ENCODE measurements around the gene LPP.

The LPP gene

DNA sequence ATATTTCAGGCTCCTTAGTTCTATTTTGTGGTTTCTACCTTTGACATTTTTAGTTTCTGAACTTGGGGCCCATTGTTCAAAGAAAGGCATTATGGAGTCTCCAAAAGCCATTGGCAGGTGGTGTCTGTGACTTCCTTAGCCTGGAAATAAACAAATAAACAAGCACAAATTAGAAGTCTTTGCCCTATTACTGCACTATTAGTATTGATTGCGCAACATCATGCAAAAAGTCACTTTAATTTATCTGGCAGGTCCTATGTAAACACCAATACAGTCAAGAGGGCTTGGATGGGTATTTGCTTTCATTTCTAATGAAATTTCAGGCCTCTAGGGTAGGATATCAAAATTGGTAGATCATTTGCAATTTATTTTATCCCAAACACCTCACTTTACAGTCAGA, 85.6 kb downstream of the LPP start:
- ATAC-seq (ENCODE audit: insufficient read depth, low read depth) (no peak), DNase-seq (no peak)
- Histone ChIP-seq H4K20me1 (ENCODE audit: insufficient read depth, low read length) (no peaks in the 10 kb centered on the region), H3K9me3 (ENCODE audit: insufficient read depth, low read length, severe bottlenecking) (no peaks in the 10 kb centered on the region), H3K27ac (ENCODE audit: low read length) (no peak overlapping the region), H3K9ac (ENCODE audit: low read depth, low read length) (no peak overlapping the region), H3K27me3 (ENCODE audit: insufficient read depth, low read length, poor library complexity) (no peaks in the 10 kb centered on the region), H3K4me1 (ENCODE audit: insufficient read depth, low read length) (no peaks in the 10 kb centered on the region), H3K79me2 (ENCODE audit: insufficient read depth, low read length) (peaks cover 8% of the 10 kb centered on the region; the same call in 1 of the 2 replicates), H3K4me2 (ENCODE audit: insufficient read depth, low read length) (no peak overlapping the region), H2AFZ (ENCODE audit: low read depth, low read length) (no peak overlapping the region), H3K36me3 (ENCODE audit: insufficient read depth, low read length) (no peaks in the 10 kb centered on the region), H3K4me3 (ENCODE audit: low read depth in 1 of 2, low read length in 2 of 2) (no peak overlapping the region)
- TF ChIP-seq EZH2 (IDR thresholded peaks at IDR 0.05; ENCODE audit: borderline replicate concordance, low read depth, low read length, severe bottlenecking): no peak
- TF ChIP-seq, protein P1, sequence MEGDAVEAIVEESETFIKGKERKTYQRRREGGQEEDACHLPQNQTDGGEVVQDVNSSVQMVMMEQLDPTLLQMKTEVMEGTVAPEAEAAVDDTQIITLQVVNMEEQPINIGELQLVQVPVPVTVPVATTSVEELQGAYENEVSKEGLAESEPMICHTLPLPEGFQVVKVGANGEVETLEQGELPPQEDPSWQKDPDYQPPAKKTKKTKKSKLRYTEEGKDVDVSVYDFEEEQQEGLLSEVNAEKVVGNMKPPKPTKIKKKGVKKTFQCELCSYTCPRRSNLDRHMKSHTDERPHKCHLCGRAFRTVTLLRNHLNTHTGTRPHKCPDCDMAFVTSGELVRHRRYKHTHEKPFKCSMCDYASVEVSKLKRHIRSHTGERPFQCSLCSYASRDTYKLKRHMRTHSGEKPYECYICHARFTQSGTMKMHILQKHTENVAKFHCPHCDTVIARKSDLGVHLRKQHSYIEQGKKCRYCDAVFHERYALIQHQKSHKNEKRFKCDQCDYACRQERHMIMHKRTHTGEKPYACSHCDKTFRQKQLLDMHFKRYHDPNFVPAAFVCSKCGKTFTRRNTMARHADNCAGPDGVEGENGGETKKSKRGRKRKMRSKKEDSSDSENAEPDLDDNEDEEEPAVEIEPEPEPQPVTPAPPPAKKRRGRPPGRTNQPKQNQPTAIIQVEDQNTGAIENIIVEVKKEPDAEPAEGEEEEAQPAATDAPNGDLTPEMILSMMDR (IDR thresholded peaks at IDR 0.05; ENCODE audit: borderline replicate concordance, extremely low read depth, low read length, poor library complexity, severe bottlenecking): no peak

- Histone ChIP-seq H3K4me1 (ENCODE audit: insufficient read depth, low read length) (no peaks in the 10 kb centered on the region), H3K36me3 (ENCODE audit: insufficient read depth, low read length) (no peaks in the 10 kb centered on the region), H3K4me3 (ENCODE audit: low read depth in 1 of 2, low read length in 2 of 2) (no peak overlapping the region), H3K9ac (ENCODE audit: low read depth, low read length) (no peak overlapping the region), H3K9me3 (ENCODE audit: insufficient read depth, low read length, severe bottlenecking) (no peaks in the 10 kb centered on the region), H2AFZ (ENCODE audit: low read depth, low read length) (no peak overlapping the region), H3K79me2 (ENCODE audit: insufficient read depth, low read length) (peaks cover 4% of the 10 kb centered on the region; the same call in 1 of the 2 replicates), H3K4me2 (ENCODE audit: insufficient read depth, low read length) (no peak overlapping the region), H4K20me1 (ENCODE audit: insufficient read depth, low read length) (no peaks in the 10 kb centered on the region), H3K27me3 (ENCODE audit: insufficient read depth, low read length, poor library complexity) (no peaks in the 10 kb centered on the region), H3K27ac (ENCODE audit: low read length) (no peak overlapping the region)
- no peak for TF ChIP-seq EZH2 (IDR thresholded peaks at IDR 0.05; ENCODE audit: borderline replicate concordance, low read depth, low read length, severe bottlenecking)
- TF ChIP-seq, protein P1 (IDR thresholded peaks at IDR 0.05; ENCODE audit: borderline replicate concordance, extremely low read depth, low read length, poor library complexity, severe bottlenecking): no peak
- no peak for ATAC-seq (ENCODE audit: insufficient read depth, low read depth)
- no peak for DNase-seq
Measured at GRCh38 chr3:188240189-188240981, 86.4 kb downstream of the LPP start.

DNA sequence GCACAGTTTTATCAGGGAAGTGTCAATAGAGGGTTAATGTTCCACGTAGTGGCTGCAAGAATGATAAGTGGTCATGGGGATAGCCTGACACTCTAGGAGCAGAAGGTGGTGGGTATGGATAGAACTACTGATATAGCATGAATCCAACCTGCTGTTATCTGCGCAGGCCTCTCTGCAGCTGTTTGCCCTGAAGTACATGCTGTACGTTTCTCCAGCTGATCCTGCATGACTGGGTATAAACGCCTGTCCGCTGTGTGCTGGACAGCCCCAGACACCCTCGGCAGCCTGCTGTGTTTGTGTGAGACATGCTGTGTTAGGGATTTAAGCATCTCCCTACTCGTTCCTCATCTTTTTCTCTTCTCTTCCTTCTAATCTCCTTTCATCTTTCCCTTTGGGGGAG, 87.1 kb downstream of the LPP start:
- no peak overlapping the region for H3K4me2 ChIP-seq (ENCODE audit: insufficient read depth, low read length)
- no peaks in the 10 kb centered on the region for H3K9me3 ChIP-seq (ENCODE audit: insufficient read depth, low read length, severe bottlenecking)
- H3K27me3 ChIP-seq (ENCODE audit: insufficient read depth, low read length, poor library complexity): no peaks in the 10 kb centered on the region
- no peak overlapping the region for H2AFZ ChIP-seq (ENCODE audit: low read depth, low read length)
- H3K4me3 ChIP-seq (ENCODE audit: low read depth in 1 of 2, low read length in 2 of 2): no peak overlapping the region
- ATAC-seq (ENCODE audit: insufficient read depth, low read depth) (no peak), DNase-seq (no peak)
- peaks cover 3% of the 10 kb centered on the region; the same call in 1 of the 2 replicates for H3K79me2 ChIP-seq (ENCODE audit: insufficient read depth, low read length)
- no peak overlapping the region for H3K27ac ChIP-seq (ENCODE audit: low read length)
- H3K4me1 ChIP-seq (ENCODE audit: insufficient read depth, low read length): no peaks in the 10 kb centered on the region
- TF ChIP-seq EZH2 (IDR thresholded peaks at IDR 0.05; ENCODE audit: borderline replicate concordance, low read depth, low read length, severe bottlenecking): no peak
- TF ChIP-seq, protein P1 (IDR thresholded peaks at IDR 0.05; ENCODE audit: borderline replicate concordance, extremely low read depth, low read length, poor library complexity, severe bottlenecking): no peak
- no peaks in the 10 kb centered on the region for H4K20me1 ChIP-seq (ENCODE audit: insufficient read depth, low read length)
- no peak overlapping the region for H3K9ac ChIP-seq (ENCODE audit: low read depth, low read length)
- no peaks in the 10 kb centered on the region for H3K36me3 ChIP-seq (ENCODE audit: insufficient read depth, low read length)

Measured in DND-41 (cell line).